ENCODE results near the gene ADORA2A.

DNA sequence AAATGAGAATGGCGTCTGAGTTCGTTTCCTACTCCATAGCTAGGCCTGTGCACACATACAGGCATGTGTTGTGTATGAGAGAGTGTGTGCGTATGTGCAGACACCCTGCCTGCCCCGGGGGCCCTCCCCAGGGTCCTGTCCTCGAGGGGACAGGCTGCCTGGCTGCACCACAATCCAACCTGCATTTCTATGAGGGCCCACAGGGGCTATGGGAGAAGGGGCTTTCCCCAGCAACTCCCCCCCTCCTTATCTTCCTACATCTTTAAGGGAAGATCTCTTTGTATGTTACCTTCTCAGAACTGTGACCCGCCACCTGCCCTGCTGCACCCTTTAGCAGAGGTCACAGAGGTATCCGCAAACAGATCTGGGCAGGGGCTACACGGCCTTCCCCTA lies 14.9 kb downstream of the ADORA2A start:
- TF ChIP-seq CTCF (IDR thresholded peaks at IDR 0.05) (no peak), EP300 (IDR thresholded peaks at IDR 0.05) (no peak), POLR2AphosphoS5 (IDR thresholded peaks at IDR 0.05) (no peak)

Measured in stomach (tissue), 4 donors.